HG03521 (cell line): Measurements from ENCODE around the gene PRR20G.
"Not testable (repeated sequence)": the region's sequence is repeated elsewhere in the genome, so short reads cannot be mapped to it uniquely, and the experiment has no call there.

Experiments
- ATAC-seq: cut with Tn5 transposase; IDR thresholded peaks from one replicate; pipeline ENCODE4 v1.9.1; 2021; ENCODE audit warnings: mild to moderate bottlenecking, moderate library complexity; ENCODE audit not compliant: unreplicated experiment

PRR20G gene

GRCh38 chr3:127304121-127304744 is 16.4 kb upstream of the PRR20G start:
- no peak for ATAC-seq

DNA sequence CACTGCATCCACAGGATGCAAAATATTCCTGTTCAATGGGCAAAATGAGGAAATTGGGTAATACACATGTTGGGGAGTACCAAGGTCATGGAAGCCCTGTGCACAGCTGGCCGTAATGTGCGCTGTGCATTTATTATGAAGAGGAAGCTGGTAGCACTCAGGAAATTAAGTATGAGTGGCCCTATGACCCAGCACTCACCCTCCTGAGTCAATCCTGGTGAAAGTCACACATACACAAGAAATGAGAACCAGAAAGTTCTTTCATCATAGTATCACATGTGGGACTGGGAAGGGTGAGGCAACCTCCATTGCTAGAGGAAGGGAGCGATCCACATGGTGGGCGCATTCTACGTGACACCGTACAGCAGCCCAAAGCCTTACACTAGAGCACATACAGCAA is 11.4 kb upstream of the PRR20G start:
- ATAC-seq = no peak

GRCh38 chr3:127296959-127297358 is 9.1 kb upstream of the PRR20G start:
- no peak for ATAC-seq

DNA sequence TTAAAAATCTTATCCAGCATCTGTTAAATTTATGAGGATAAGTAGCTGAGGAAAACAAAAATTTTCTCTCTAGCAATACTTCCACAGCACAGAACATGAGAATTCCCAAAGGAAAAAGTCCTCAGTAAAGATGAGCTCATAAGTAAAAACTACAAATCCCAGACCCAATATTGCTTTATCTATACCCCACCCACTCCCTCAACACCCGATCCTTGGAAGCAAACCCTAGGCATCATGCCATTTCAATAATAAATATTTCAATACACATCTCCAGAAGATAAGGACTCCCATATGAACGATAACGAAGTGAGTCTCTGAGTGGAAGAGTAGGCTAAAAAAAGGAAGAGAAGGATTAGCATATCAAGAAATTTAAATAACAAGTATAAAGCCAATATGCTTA is 8.3 kb upstream of the PRR20G start:
- ATAC-seq = no peak

DNA sequence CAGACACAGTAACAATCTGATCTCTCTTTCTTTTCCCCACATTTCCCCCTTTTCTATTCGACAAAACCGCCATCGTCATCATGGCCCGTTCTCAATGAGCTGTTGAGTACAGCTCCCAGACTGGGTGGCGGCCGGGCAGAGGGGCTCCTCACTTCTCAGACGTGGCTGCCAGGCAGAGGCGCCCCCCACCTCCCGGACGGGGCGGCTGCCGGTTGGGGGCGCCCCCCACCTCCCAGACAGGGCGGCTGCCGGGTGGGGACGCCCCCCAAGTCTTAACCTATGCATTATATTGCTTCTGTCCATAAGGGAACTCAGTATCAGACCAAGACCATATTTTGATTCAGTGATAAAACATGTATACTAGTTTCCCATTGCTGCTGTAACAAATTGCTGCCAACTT is 5.8 kb upstream of the PRR20G start:
- ATAC-seq = not testable (repeated sequence)

- ATAC-seq = no peak
Measured at GRCh38 chr3:127291611-127292010, 3.8 kb upstream of the PRR20G start.

GRCh38 chr3:127291114-127291513 is 3.3 kb upstream of the PRR20G start:
- no peak for ATAC-seq

DNA sequence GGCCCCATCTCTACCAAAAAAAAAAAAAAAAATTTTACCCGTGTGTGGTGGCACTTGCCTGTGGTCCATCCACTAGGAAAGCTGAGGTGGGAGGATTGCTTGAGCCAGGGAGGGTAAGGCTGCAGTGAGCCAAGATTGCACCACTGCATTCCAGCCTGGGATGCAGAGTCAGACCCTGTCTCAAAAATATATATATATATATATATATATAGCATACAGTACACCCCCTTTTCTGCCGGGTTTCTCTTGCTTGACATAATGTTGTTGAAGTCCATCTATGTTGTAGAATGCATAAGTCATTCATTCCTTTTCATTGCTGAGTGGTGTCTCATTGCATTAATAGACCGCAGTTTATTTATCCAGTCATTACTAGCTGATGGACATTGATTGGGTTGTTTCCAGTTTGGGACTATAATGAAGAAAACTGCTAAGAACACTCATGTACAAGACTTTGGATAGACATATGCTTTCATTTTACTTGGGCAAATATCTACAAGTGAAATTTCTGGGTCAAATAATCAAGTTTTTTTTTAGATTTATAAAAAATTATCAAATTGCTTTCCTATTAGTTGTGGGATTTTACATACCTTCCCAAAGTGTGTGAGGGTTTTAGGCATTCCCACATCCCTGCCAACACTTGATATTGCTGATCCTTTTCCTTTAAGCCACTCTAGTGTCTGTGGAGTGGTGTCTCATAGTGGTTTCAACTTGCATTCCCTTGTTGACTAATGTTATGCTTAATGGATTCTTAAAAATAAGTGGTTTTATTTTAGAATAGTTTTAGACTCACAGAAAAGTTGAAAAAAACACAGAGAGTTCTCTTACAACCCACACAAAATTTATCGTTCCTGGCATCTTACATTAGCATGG is 2.1 kb upstream of the PRR20G start:
- no peak for ATAC-seq

- ATAC-seq = no peak
Measured at GRCh38 chr3:127288921-127289705, 1.3 kb upstream of the PRR20G start.

GRCh38 chr3:127288343-127288742 is 497 bp upstream of the PRR20G start:
- ATAC-seq = no peak

- no peak for ATAC-seq
Measured at GRCh38 chr3:127286571-127287140, 1.2 kb downstream of the PRR20G start.

DNA sequence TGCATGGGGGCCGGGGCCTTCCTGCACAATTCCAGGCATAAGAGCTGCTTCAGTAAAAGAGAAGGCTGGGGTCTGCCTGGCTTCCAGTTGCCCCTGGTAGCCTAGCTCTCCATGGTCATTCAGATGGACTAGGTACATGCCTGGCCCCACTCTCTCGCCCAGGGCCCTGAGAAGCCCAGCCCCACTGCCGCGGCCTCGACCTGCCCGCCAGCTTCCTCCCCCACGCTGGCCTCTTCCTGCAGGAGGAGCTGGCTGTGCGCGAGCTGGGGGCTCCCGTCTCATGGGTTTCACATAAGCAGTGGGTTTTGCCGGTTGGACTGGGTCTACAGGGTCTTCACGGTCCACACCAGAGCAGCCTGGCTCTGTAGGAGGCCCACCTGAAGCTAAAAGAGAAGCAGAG is 3.6 kb downstream of the PRR20G start:
- no peak for ATAC-seq

- no peak for ATAC-seq
Measured at GRCh38 chr3:127277561-127277960, 10.3 kb downstream of the PRR20G start.

- ATAC-seq = no peak
Measured at GRCh38 chr3:127276995-127277394, 10.9 kb downstream of the PRR20G start.

- ATAC-seq = no peak
Measured at GRCh38 chr3:127276396-127276795, 11.4 kb downstream of the PRR20G start.

DNA sequence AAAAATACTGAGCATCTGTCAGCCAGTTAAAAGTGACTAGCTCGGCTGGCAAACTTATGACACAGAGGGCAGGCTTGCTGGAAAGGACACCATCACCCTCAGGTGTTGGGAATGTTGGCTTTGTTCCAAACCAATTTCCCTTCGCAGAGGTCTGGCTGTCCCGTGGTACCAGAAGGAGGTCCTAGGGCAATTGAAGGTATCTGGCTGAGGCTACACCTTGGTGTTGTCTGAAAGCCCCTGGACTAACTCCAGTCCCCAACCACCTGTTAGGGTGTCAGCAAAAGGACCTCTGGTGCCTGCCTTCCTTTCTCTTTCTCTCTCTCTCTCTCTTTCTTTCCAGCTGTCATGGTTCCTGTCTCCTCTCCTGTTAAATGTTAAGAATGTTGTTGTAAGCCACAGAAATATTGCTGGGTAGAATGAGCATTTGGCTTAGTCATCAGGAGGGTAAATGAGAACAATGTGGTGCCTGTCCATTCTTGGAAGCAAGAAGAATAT is 12.5 kb downstream of the PRR20G start:
- ATAC-seq = no peak

GRCh38 chr3:127274200-127274760 is 13.6 kb downstream of the PRR20G start:
- no peak for ATAC-seq

DNA sequence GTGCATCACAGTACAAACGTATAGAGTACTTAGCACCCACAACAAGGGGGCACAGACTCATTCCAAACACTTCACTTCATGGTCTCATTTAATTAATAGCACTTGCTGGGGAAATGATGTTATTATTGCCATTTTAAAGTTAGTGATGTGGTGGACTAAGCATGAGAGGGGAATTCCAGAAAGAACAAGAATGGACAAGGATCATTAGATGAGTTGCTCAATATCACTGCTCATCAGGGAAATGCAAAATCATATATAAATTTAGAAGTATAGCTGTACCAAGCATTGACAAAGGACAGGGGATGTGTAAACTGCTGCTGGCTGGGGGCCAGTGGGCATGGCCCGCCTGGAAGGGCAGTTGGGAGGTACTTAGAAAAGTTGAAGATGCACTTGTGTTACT is 14.6 kb downstream of the PRR20G start:
- ATAC-seq = no peak

GRCh38 chr3:127266186-127266585 is 21.7 kb downstream of the PRR20G start:
- ATAC-seq = no peak

DNA sequence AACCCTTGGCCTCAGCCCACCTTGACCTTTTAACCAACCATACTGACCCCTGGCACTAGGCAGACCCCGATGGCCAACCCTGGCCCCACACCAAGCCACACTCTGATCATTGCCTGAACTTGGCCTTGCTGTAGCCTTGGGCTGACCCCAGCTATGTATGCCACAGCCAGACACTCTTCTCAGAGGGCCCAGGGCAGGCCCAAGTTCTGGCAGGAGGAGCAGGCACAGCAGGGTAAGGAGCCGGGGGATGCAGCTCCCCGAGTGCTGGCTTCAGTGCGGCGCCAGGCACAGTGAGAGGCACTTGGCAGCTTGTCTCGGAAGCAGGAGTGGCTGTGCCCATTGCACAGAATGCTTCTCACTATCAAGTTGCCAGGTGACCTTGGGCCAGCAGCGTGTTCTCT is 22.3 kb downstream of the PRR20G start:
- no peak for ATAC-seq
